Activated T-helper 2 cell treated with anti-CD3 and anti-CD28 coated beads, Interferon-gamma antibody, Interleukin-2, Interleukin-4, amounts not matched to agents 10 μg/mL and 5 μg/mL and 100 μg/mL, durations not matched to agents 14 hours and 24 hours and 36 hours (primary cell): ENCODE measurements around the gene ARHGAP22. TPM values are rescaled to one million over a fixed set of nuclear protein-coding genes. Genes with fewer than 3 reads are reported as not detected.
"Not testable (repeated sequence)": the region's sequence is repeated elsewhere in the genome, so short reads cannot be mapped to it uniquely, and the experiment has no call there.

ENCODE experiments used
- DNase-seq: peaks from one replicate; pipeline ENCODE4 v3.0.0; 2021; ENCODE audit warnings: low spot score
- H3K27ac Mint-ChIP-seq: one replicate; pipeline ENCODE4 v1.8.0; 2021; ENCODE audit warnings: mixed read lengths
- H3K27me3 Mint-ChIP-seq: one replicate; pipeline ENCODE4 v1.8.0; 2021; ENCODE audit warnings: low read depth, mixed read lengths
- H3K36me3 Mint-ChIP-seq: one replicate; pipeline ENCODE4 v1.8.0; 2021; ENCODE audit warnings: low read depth, mixed read lengths
- H3K4me1 Mint-ChIP-seq: one replicate; pipeline ENCODE4 v1.8.0; 2021; ENCODE audit warnings: low read depth, mixed read lengths
- H3K4me3 Mint-ChIP-seq: one replicate; pipeline ENCODE4 v1.8.0; 2021; ENCODE audit warnings: low read depth, mild to moderate bottlenecking, moderate library complexity, mixed read lengths
- H3K9me3 Mint-ChIP-seq: one replicate; pipeline ENCODE4 v1.8.0; 2021; ENCODE audit warnings: mixed read lengths
- intact Hi-C: fragments of 100-400 bp; cut with micrococcal nuclease; formaldehyde crosslinking; loops from one replicate; pipeline ENCODE4 v1.15.1; 2023
- total RNA-seq: library from RNA; stranded (reverse); gene quantifications from 2 replicates; pipeline ENCODE4 v1.2.3, GENCODE V29; 2022

Gene ARHGAP22
- total RNA-seq, 1 donor from 2014 or later = 0.43 TPM

- Mint-ChIP-seq H3K4me1 (no peaks in the 10 kb centered on the region), H3K4me3 (no peak overlapping the region), H3K9me3 (no peaks in the 10 kb centered on the region), H3K27ac (no peak overlapping the region), H3K36me3 (no peaks in the 10 kb centered on the region), H3K27me3 (no peaks in the 10 kb centered on the region)
- DNase-seq = no peak
- intact Hi-C loops = loop anchor here (2.0 kb wide), 1 partner anchor 19 kb away; no protein-coding TSS in a partner anchor
These were observed 162.6 kb downstream of the ARHGAP22 start for GRCh38 chr10:48442090-48442808.

- intact Hi-C loops = no loop called here
These were observed 164.1 kb downstream of the ARHGAP22 start for GRCh38 chr10:48440771-48441170.

GRCh38 chr10:48439581-48440041 is 165.3 kb downstream of the ARHGAP22 start:
- no peak overlapping the region for H3K27ac Mint-ChIP-seq
- no peaks in the 10 kb centered on the region for H3K27me3 Mint-ChIP-seq
- H3K9me3 Mint-ChIP-seq = no peaks in the 10 kb centered on the region
- no peaks in the 10 kb centered on the region for H3K36me3 Mint-ChIP-seq
- no peaks in the 10 kb centered on the region for H3K4me1 Mint-ChIP-seq
- no peak overlapping the region for H3K4me3 Mint-ChIP-seq
- no peak for DNase-seq
- intact Hi-C loops = no loop called here

More at GRCh38 chr10:48440771-48441170, 164.1 kb downstream of the ARHGAP22 start:
- Mint-ChIP-seq H3K27ac (no peak overlapping the region), H3K4me1 (no peaks in the 10 kb centered on the region), H3K36me3 (no peaks in the 10 kb centered on the region), H3K4me3 (no peak overlapping the region), H3K27me3 (no peaks in the 10 kb centered on the region), H3K9me3 (no peaks in the 10 kb centered on the region)
- DNase-seq = no peak

- intact Hi-C loops = no loop called here
These were observed 165.8 kb downstream of the ARHGAP22 start for GRCh38 chr10:48439031-48439430.

GRCh38 chr10:48437546-48437945 is 167.3 kb downstream of the ARHGAP22 start:
- no peak for DNase-seq
- Mint-ChIP-seq H3K27me3 (no peaks in the 10 kb centered on the region), H3K4me1 (no peaks in the 10 kb centered on the region), H3K9me3 (no peaks in the 10 kb centered on the region), H3K4me3 (no peak overlapping the region), H3K36me3 (peaks cover 3% of the 10 kb centered on the region), H3K27ac (no peak overlapping the region)
- intact Hi-C loops = no loop called here

More at GRCh38 chr10:48439031-48439430, 165.8 kb downstream of the ARHGAP22 start:
- no peak overlapping the region for H3K4me3 Mint-ChIP-seq
- H3K4me1 Mint-ChIP-seq = no peaks in the 10 kb centered on the region
- no peaks in the 10 kb centered on the region for H3K9me3 Mint-ChIP-seq
- no peaks in the 10 kb centered on the region for H3K27me3 Mint-ChIP-seq
- no peak for DNase-seq
- H3K27ac Mint-ChIP-seq = no peak overlapping the region
- no peaks in the 10 kb centered on the region for H3K36me3 Mint-ChIP-seq

GRCh38 chr10:48431871-48432270 is 173.0 kb downstream of the ARHGAP22 start:
- H3K9me3 Mint-ChIP-seq = no peaks in the 10 kb centered on the region

GRCh38 chr10:48430402-48430993 is 174.4 kb downstream of the ARHGAP22 start:
- Mint-ChIP-seq H3K4me3 (no peak overlapping the region), H3K27me3 (no peaks in the 10 kb centered on the region), H3K4me1 (no peaks in the 10 kb centered on the region), H3K36me3 (peaks cover 28% of the 10 kb centered on the region), H3K9me3 (no peaks in the 10 kb centered on the region), H3K27ac (no peak overlapping the region)
- no peak for DNase-seq
- intact Hi-C loops = no loop called here

More at GRCh38 chr10:48431871-48432270, 173.0 kb downstream of the ARHGAP22 start:
- Mint-ChIP-seq H3K27me3 (no peaks in the 10 kb centered on the region), H3K4me3 (no peak overlapping the region), H3K27ac (no peak overlapping the region), H3K36me3 (peaks cover 21% of the 10 kb centered on the region), H3K4me1 (no peaks in the 10 kb centered on the region)
- intact Hi-C loops = no loop called here
- no peak for DNase-seq

- no peaks in the 10 kb centered on the region for H3K27me3 Mint-ChIP-seq
- H3K9me3 Mint-ChIP-seq = no peaks in the 10 kb centered on the region
- H3K36me3 Mint-ChIP-seq = peaks cover 28% of the 10 kb centered on the region
- no peak overlapping the region for H3K4me3 Mint-ChIP-seq
- H3K27ac Mint-ChIP-seq = no peak overlapping the region
- intact Hi-C loops = loop anchor here (10.0 kb wide), 1 partner anchor 65 kb away; no protein-coding TSS in a partner anchor
- no peaks in the 10 kb centered on the region for H3K4me1 Mint-ChIP-seq
- DNase-seq = no peak
These were observed 175.6 kb downstream of the ARHGAP22 start for GRCh38 chr10:48429309-48429708.

GRCh38 chr10:48428896-48429295 is 176.0 kb downstream of the ARHGAP22 start:
- no peaks in the 10 kb centered on the region for H3K9me3 Mint-ChIP-seq
- intact Hi-C loops = loop anchor here (10.0 kb wide), 1 partner anchor 64 kb away; no protein-coding TSS in a partner anchor
- no peak for DNase-seq
- H3K36me3 Mint-ChIP-seq = peaks cover 28% of the 10 kb centered on the region
- no peaks in the 10 kb centered on the region for H3K27me3 Mint-ChIP-seq
- H3K27ac Mint-ChIP-seq = no peak overlapping the region
- H3K4me3 Mint-ChIP-seq = no peak overlapping the region
- no peaks in the 10 kb centered on the region for H3K4me1 Mint-ChIP-seq

GRCh38 chr10:48423884-48424283 is 181.0 kb downstream of the ARHGAP22 start:
- Mint-ChIP-seq H3K27me3 (no peaks in the 10 kb centered on the region), H3K4me1 (no peaks in the 10 kb centered on the region), H3K27ac (no peak overlapping the region), H3K36me3 (peaks cover 21% of the 10 kb centered on the region), H3K9me3 (no peaks in the 10 kb centered on the region), H3K4me3 (no peak overlapping the region)
- intact Hi-C loops = loop anchor here (10.0 kb wide), 1 partner anchor 59 kb away; no protein-coding TSS in a partner anchor
- no peak for DNase-seq

GRCh38 chr10:48421862-48422261 is 183.0 kb downstream of the ARHGAP22 start:
- intact Hi-C loops = loop anchor here (10.0 kb wide), 1 partner anchor 57 kb away; no protein-coding TSS in a partner anchor
- H3K36me3 Mint-ChIP-seq = peaks cover 14% of the 10 kb centered on the region
- H3K4me3 Mint-ChIP-seq, H3K27ac Mint-ChIP-seq, H3K9me3 Mint-ChIP-seq, DNase-seq, H3K4me1 Mint-ChIP-seq, H3K27me3 Mint-ChIP-seq: not testable (repeated sequence)

- Mint-ChIP-seq H3K4me3 (no peak overlapping the region), H3K36me3 (peaks cover 7% of the 10 kb centered on the region), H3K4me1 (peaks cover 1% of the 10 kb centered on the region), H3K27ac (no peak overlapping the region), H3K27me3 (no peaks in the 10 kb centered on the region), H3K9me3 (no peaks in the 10 kb centered on the region)
- DNase-seq = no peak
- intact Hi-C loops = loop anchor here (10.0 kb wide), 1 partner anchor 55 kb away; no protein-coding TSS in a partner anchor
These were observed 185.2 kb downstream of the ARHGAP22 start for GRCh38 chr10:48419714-48420113.

- H3K36me3 Mint-ChIP-seq = peaks cover 13% of the 10 kb centered on the region
- no peak overlapping the region for H3K4me3 Mint-ChIP-seq
- H3K27me3 Mint-ChIP-seq = no peaks in the 10 kb centered on the region
- H3K9me3 Mint-ChIP-seq = peaks cover 1% of the 10 kb centered on the region
- H3K27ac Mint-ChIP-seq = no peak overlapping the region
- peaks cover 1% of the 10 kb centered on the region for H3K4me1 Mint-ChIP-seq
- intact Hi-C loops = no loop called here
- DNase-seq = no peak
These were observed 186.6 kb downstream of the ARHGAP22 start for GRCh38 chr10:48418189-48418788.
